Activated CD4-positive, CD25-positive, alpha-beta regulatory T cell (primary cell): Measurements from ENCODE around the gene NEXMIF.
"Not testable (repeated sequence)": the region's sequence is repeated elsewhere in the genome, so short reads cannot be mapped to it uniquely, and the experiment has no call there.

ENCODE experiments used
- DNase-seq, 4 experiments: peaks; one replicate each; lab custom pipeline; 2025; lab: John Stamatoyannopoulos, UW

The NEXMIF gene

GRCh38 chrX:74925225-74926088 is at the start of gene NEXMIF:
Gene NEXMIF, minus strand, starts transcription at chrX:74925452.
- DNase-seq: no peak

GRCh38 chrX:74961962-74962361 is 36.7 kb upstream of the NEXMIF start:
- not testable (repeated sequence) for DNase-seq

GRCh38 chrX:74949717-74950116 is 24.5 kb upstream of the NEXMIF start:
- DNase-seq: no peak

- no peak for DNase-seq
Observed at GRCh38 chrX:74940414-74940813, 15.2 kb upstream of the NEXMIF start.

- no peak for DNase-seq
Observed at GRCh38 chrX:74931214-74931613, 6.0 kb upstream of the NEXMIF start.

GRCh38 chrX:74924449-74925224 is 615 bp downstream of the NEXMIF start:
- no peak for DNase-seq

- DNase-seq: no peak
Observed at GRCh38 chrX:74923942-74924448, 1.3 kb downstream of the NEXMIF start.

- DNase-seq: no peak
Observed at GRCh38 chrX:74922922-74923543, 2.2 kb downstream of the NEXMIF start.

- DNase-seq: no peak
Observed at GRCh38 chrX:74911494-74911893, 13.8 kb downstream of the NEXMIF start.

- no peak for DNase-seq
Observed at GRCh38 chrX:74906417-74906816, 18.8 kb downstream of the NEXMIF start.

GRCh38 chrX:74902806-74903205 is 22.4 kb downstream of the NEXMIF start:
- DNase-seq: no peak

GRCh38 chrX:74892561-74892960 is 32.7 kb downstream of the NEXMIF start:
- no peak for DNase-seq

- DNase-seq: no peak
Observed at GRCh38 chrX:74890676-74891430, 34.4 kb downstream of the NEXMIF start.

GRCh38 chrX:74882383-74882782 is 42.9 kb downstream of the NEXMIF start:
- not testable (repeated sequence) for DNase-seq

GRCh38 chrX:74865725-74866124 is 59.5 kb downstream of the NEXMIF start:
- no peak for DNase-seq

GRCh38 chrX:74853255-74853654 is 72.0 kb downstream of the NEXMIF start:
- DNase-seq: no peak

- no peak for DNase-seq
Observed at GRCh38 chrX:74835566-74835965, 89.7 kb downstream of the NEXMIF start.

- not testable (repeated sequence) for DNase-seq
Observed at GRCh38 chrX:74819797-74820196, 105.5 kb downstream of the NEXMIF start.

GRCh38 chrX:74814681-74815080 is 110.6 kb downstream of the NEXMIF start:
- DNase-seq: no peak

- DNase-seq: no peak
Observed at GRCh38 chrX:74804574-74804973, 120.7 kb downstream of the NEXMIF start.

GRCh38 chrX:74800062-74800461 is 125.2 kb downstream of the NEXMIF start:
- no peak for DNase-seq
